GM10248 (cell line): ENCODE results near the gene CABP1.

Experiments
- CTCF ChIA-PET: fragments of 300-600 bp; sonication (Branson Sonifier 250); formaldehyde crosslinking; extraction: SDS; loops from one replicate; lab custom pipeline; 2021; ENCODE audit warnings: antibody characterized with exemption; lab: Yijun Ruan, JAX
- POLR2A ChIA-PET: fragments of 350-650 bp; sonication (Branson Sonifier 250); formaldehyde crosslinking; extraction: SDS; loops from one replicate; lab custom pipeline; 2020; ENCODE audit warnings: antibody characterized with exemption; lab: Yijun Ruan, JAX
- DNase-seq: peaks from one replicate; pipeline ENCODE4 v3.0.0; 2012; ENCODE audit errors: extremely low spot score
- CTCF ChIP-seq: IDR thresholded peaks from 2 replicates; pipeline ENCODE4 v1.5.1; 2012; ENCODE audit warnings: mild to moderate bottlenecking, low read depth; ENCODE audit errors: extremely low read depth, missing control alignments, control extremely low read depth

The CABP1 gene

GRCh38 chr12:120618954-120619615 is 21.3 kb upstream of the CABP1 start:
- DNase-seq, result no peak
- ChIA-PET CTCF (interaction anchor here (1.1 kb wide), 1 partner anchor 28 kb away, joined by 3 read pairs; no protein-coding TSS in a partner anchor), POLR2A (no interaction called here)
- no peak for TF ChIP-seq CTCF

GRCh38 chr12:120620624-120621023 is 19.8 kb upstream of the CABP1 start:
- ChIA-PET POLR2A (no interaction called here), CTCF (no interaction called here)
- no peak for TF ChIP-seq CTCF
- DNase-seq, result no peak

GRCh38 chr12:120625557-120626419 is 14.6 kb upstream of the CABP1 start:
- no peak for DNase-seq
- POLR2A ChIA-PET, result no interaction called here
- TF ChIP-seq CTCF, result peak; percentile 11
- CTCF ChIA-PET, result interaction anchor here (1.1 to 2.5 kb wide), 5 partner anchors 21 to 347 kb away, joined by 3 to 12 read pairs (median 4); partner anchors contain the start of gene ACADS

GRCh38 chr12:120628919-120629318 is 11.5 kb upstream of the CABP1 start:
- POLR2A ChIA-PET, result no interaction called here
- no peak for DNase-seq
- TF ChIP-seq CTCF, result no peak
- CTCF ChIA-PET, result interaction anchor here (1.4 to 4.8 kb wide), 2 partner anchors 12 to 19 kb away, joined by 3 to 28 read pairs; partner anchors contain the start of gene CABP1

GRCh38 chr12:120630104-120630892 is 10.1 kb upstream of the CABP1 start:
- ChIA-PET CTCF (interaction anchor here (4.8 kb wide), 1 partner anchor 17 kb away, joined by 28 read pairs; no protein-coding TSS in a partner anchor), POLR2A (no interaction called here)
- no peak for DNase-seq
- TF ChIP-seq CTCF, result no peak

- CTCF ChIA-PET, result interaction anchor here (4.8 kb wide), 1 partner anchor 17 kb away, joined by 28 read pairs; no protein-coding TSS in a partner anchor
- POLR2A ChIA-PET, result no interaction called here
- no peak for TF ChIP-seq CTCF
- DNase-seq, result no peak
Observed at GRCh38 chr12:120631097-120631496, 9.3 kb upstream of the CABP1 start.
